MV-4-11 (cell line): ENCODE measurements around the gene SOX18.

Experiments used
- DNase-seq: peaks from one replicate; lab custom pipeline; 2025; lab: John Stamatoyannopoulos, UW

SOX18 gene

GRCh38 chr20:64080813-64081623, 31.6 kb upstream of the SOX18 start:
- no peak for DNase-seq

- DNase-seq, result no peak
Observed at GRCh38 chr20:64080013-64080812, 30.8 kb upstream of the SOX18 start, which contains the start of gene OPRL1. Gene OPRL1 (plus strand): TSS chr20:64080082. CDS start chr20:64092721, 12,639 bp downstream.

- DNase-seq, result peak; percentile 91
Observed at GRCh38 chr20:64079273-64080012, 30.0 kb upstream of the SOX18 start, which contains the start of gene RGS19. Gene RGS19 (minus strand): TSS chr20:64079518. CDS start chr20:64076886, 2,632 bp downstream.

DNA sequence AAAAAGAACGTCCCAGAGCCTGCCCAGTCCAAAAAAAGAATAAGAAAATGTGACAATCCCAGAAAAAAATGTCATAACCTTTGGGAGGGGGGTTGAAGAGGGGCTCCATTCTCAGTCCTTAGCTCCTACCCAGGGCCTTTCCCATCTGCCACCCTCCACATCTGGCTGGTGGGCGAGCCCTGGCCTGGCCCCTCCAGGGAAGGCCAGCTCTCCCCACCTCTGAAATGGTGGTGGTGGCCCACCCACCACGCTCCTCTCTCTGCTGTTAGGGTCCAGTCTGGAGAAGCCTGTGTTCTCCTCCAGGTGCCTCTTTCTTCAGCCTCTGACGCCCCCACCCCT, 29.5 kb upstream of the SOX18 start:
- no peak for DNase-seq

DNA sequence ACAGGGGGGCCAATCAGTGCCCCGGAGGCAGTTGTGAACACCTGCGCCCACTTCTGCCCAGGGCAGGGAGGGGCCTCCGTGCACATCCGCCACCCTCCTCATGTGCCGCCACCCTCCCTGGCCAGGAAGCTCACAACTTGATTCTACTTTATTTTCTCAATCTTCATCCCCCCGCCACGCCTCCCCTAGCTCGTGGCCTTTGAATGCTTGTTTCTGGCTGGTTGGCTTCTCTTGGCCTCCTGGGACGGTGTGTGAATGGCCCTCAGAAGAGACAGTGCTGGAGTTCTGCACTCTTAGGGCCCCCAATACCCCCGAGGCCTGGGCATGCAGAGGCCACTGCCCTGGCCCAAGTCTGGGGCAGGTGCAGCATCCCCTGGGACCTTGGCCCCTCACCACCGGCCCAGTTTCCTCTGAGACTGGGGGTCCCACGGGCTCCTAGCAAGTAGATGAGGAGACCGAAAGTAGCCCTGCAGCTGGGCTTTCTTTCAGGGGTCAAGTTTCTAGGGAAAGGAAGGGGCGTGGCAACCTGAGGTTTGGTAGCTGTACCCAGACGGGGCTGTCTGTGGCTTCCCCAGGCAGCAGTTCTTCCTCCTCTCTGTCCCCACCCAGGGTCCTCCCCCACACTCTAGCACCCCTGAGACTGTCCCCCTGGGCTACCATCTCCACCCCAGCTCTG, 28.6 kb upstream of the SOX18 start:
- peak; percentile 80 for DNase-seq

DNA sequence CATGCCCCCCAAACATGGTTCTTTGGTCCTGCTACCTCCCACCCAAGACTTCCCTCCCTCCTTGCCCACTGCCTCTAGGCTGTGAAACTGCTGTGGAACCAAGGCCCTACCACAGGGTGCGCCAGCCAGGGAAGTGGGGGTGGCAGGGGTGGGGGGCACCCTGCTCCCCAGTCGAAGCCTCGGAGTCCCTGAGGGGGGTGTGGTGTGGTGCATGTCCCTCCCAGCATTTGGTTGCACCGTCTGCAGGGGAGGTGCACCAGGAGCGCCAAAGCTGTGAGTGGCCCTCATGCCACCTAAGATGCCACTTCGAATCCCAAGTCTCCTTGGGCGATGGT, 28.1 kb upstream of the SOX18 start:
- DNase-seq, result no peak

- peak; percentile 86 for DNase-seq
Observed at GRCh38 chr20:64077094-64077493, 27.7 kb upstream of the SOX18 start.

DNA sequence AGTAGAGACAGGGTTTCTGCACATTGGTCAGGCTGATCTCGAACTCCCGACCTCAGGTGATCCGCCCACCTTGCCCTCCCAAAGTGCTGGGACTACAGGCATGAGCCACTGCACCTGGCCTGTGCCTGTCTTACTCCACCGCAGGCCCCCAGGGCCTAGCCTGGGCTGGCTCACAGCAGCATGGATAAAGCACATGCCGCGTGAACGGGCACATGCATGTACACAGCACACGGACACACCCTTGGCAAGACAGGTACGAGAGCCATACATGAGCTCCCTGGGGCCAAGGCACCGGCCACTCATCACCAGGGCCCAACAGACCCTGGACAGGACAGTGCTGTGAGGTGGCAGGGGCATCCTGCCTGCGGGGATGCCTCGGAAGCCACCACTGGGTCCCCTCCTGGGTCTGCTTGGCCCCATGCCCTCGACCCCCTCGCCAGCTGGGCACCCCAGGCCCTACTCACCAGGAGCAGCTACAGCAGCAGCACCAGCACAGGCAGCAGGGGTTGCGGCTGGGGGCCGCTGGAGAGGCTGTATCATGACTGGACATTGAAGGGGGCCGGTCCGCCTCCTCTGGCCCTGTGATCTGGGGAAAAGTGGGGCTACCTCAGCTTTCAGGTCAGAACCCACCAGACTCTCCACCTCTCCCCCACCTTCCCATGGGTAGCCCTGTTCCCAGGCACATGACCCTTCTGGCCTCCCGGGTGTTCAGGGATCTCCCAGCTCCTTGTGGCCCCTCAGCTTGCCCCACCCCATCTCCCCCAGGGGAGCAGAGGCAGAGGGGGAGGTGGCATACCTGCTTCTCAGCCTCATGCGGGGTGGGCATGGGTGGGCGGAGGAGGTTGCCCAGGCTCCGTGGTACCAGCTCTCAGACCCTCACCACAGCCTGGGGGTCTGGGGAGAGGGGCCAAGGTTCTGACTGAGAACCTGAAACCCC, 26.9 kb upstream of the SOX18 start:
- no peak for DNase-seq

DNA sequence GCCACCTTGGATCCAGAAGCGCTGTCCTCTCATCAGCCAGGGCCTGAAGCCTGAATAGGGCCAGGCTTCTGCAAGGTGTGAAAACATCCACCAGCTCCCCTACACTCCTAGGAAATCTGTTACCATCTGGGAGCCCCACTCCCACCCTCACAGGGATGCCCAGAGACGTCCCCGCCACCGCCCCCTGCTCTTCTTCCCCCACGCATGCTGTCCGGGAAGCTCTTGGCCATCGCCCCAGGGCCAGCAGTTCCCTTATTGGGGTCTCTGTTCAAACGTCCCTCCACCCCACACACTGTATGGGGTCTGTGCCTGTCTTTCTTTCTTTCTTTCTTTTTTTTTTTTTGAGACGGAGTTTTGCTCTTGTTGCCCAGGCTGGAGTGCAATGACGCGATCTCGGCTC, 26.1 kb upstream of the SOX18 start:
- DNase-seq, result no peak

DNA sequence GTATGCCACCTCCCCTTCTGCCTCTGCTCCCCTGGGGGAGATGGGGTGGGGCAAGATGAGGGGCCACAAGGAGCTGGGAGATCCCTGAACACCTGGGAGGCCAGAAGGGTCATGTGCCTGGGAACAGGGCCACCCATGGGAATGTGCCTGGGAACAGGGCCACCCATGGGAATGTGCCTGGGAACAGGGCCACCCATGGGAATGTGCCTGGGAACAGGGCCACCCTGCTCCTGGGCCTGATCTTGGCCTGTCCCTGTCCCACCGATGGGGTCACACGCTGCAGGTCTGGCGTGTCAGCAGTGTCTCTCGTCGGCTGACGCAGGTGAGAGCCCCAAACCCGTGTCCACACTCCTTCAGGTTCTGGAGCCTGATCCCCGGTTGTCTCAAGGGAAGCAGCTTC, 25.5 kb upstream of the SOX18 start:
- no peak for DNase-seq

DNA sequence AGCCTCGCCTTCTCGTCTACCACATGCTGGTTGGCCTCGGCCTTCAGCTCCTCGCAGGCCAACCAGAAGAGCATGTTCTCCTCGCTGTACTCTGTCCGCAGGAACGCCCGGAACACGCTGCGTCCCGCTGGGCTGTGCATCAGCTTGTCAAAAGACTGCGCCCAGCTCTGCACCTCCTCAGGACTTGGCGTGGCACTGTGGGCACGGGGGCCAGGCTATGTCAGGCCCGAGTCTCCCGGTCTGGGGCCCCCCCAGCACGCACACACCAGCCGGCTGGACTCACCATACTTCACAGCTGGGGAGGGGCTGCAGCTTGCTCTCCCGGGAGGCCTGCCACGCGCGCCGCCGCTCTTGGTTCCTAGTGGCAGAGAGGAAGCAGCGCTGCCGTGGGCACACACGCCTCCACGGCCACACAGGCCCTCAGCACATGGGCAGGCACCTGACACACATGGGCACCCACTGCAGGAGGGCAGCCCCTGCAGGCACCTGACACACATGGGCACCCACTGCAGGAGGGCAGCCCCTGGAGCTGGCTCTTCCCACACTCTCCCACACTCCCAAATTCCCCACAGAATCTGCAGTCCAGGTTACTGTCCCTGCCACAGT, 24.8 kb upstream of the SOX18 start:
- DNase-seq, result no peak

GRCh38 chr20:64073476-64074183, 24.2 kb upstream of the SOX18 start:
- no peak for DNase-seq

DNA sequence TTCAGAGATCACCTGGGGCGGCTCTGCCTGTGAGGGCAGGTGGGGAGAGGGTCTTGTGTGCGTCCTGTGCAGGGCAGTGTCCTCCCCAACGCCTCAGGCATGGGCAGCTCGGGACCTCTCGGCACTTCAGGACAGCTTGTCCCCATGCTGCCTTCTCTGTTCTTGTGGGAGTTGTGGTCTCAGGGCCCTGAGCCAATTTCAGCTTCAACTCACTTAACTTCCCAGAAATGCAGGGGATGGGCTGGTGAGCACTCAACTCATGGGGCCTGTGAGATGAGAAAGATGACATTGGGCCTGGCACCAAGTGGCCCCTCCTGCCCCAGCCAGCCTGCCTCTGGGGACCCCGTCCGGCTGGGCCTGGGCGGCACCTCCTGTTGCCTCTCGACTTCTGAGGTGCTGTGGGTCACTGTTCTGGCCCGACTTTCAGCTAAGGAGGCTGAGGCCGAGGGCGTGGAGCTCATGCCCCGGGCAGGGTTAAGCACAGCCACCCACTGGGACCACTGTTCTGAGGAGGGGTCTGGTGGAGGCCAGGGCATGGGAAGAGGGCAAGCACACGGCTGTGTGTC, 23.1 kb upstream of the SOX18 start:
- DNase-seq, result peak; percentile 25

GRCh38 chr20:64071341-64072332, 22.2 kb upstream of the SOX18 start:
- DNase-seq, result no peak

DNA sequence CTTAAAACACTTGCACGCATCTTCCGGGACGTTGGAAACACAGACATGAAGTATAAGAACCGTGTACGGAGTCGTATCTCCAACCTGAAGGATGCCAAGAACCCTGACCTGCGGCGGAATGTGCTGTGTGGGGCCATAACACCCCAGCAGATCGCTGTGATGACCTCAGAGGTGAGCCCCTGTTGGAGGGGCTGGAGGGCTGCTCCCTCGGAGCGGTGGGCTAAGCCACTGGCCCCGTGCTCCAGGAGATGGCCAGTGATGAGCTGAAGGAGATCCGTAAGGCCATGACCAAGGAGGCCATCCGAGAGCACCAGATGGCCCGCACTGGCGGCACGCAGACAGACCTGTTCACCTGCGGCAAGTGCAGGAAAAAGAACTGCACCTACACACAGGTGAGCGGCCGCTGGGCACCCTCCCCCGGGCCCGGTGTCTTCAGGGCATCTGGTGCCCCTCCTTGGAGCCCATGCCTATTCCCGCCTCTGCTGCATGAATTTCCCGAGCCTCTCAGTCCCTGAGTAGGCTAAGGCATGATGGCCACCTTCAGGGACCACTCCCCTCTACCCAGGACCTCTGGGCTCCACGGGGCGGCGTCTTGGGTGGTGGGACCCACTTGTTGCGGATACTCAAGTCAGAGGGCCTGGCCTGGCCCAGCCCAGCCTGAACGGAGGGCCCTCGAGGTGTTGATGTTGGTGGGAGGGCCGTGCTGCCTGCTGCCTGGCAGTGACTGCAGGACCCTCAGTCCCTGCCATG, 21.0 kb upstream of the SOX18 start:
- no peak for DNase-seq

- DNase-seq, result no peak
Observed at GRCh38 chr20:64069614-64070243, 20.3 kb upstream of the SOX18 start.

- DNase-seq, result no peak
Observed at GRCh38 chr20:64069209-64069613, 19.8 kb upstream of the SOX18 start.
